Measurements from ENCODE around the gene KRTAP19-2. TPM values are rescaled to one million over a fixed set of nuclear protein-coding genes. Genes with fewer than 3 reads are reported as not detected.

Gene KRTAP19-2
- total RNA-seq, 1 donor from 2014 or later, result not detected

GRCh38 chr21:30443226-30443625 lies 44.0 kb downstream of the KRTAP19-2 start:
- H3K4me3 ChIP-seq (ENCODE audit: low read depth, low read length), result no peak overlapping the region
- H3K36me3 ChIP-seq (ENCODE audit: control insufficient read depth, insufficient read depth, low read length), result no peaks in the 10 kb centered on the region
- no peaks in the 10 kb centered on the region for H3K27me3 ChIP-seq (ENCODE audit: control insufficient read depth, insufficient read depth, low read length)
- DNase-seq (ENCODE audit: low read depth) (no peak), FAIRE-seq (no peak)
- TF ChIP-seq, protein P1, sequence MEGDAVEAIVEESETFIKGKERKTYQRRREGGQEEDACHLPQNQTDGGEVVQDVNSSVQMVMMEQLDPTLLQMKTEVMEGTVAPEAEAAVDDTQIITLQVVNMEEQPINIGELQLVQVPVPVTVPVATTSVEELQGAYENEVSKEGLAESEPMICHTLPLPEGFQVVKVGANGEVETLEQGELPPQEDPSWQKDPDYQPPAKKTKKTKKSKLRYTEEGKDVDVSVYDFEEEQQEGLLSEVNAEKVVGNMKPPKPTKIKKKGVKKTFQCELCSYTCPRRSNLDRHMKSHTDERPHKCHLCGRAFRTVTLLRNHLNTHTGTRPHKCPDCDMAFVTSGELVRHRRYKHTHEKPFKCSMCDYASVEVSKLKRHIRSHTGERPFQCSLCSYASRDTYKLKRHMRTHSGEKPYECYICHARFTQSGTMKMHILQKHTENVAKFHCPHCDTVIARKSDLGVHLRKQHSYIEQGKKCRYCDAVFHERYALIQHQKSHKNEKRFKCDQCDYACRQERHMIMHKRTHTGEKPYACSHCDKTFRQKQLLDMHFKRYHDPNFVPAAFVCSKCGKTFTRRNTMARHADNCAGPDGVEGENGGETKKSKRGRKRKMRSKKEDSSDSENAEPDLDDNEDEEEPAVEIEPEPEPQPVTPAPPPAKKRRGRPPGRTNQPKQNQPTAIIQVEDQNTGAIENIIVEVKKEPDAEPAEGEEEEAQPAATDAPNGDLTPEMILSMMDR (IDR thresholded peaks at IDR 0.05; ENCODE audit: insufficient read depth, low read length, severe bottlenecking), result no peak

DNA sequence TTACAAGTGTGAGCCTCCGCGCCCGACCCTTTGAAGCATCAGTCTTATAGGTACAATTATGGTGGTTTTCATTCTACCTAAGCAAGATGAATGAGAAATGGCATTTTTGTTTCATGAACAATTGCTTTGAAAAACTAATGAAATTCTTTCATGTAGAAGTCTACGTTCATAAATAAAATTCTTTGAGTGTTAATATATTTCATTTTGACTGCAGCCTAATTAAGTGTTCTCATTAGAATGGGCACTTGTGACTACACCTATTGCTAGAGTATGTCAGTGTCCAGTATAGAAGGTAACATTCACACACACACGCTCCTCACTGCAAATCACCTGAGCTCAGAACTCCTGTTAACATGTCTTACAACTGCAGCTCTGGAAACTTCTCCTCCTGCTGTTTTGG lies 47.3 kb downstream of the KRTAP19-2 start, which contains the start of gene KRTAP15-1:
KRTAP15-1 (plus strand) TSS at position 301 of the 400 bp plus-strand sequence; CDS start at position 354, 53 bp downstream.
- Histone ChIP-seq H3K36me3 (ENCODE audit: control insufficient read depth, insufficient read depth, low read length) (no peaks in the 10 kb centered on the region), H3K27me3 (ENCODE audit: control insufficient read depth, insufficient read depth, low read length) (no peaks in the 10 kb centered on the region), H3K4me3 (ENCODE audit: low read depth, low read length) (no peak within 1 kb of the TSS)
- TF ChIP-seq, protein P1 (IDR thresholded peaks at IDR 0.05; ENCODE audit: insufficient read depth, low read length, severe bottlenecking), result no peak
- FAIRE-seq, result no peak
- no peak for DNase-seq (ENCODE audit: low read depth)

Other genes with a start within 250 kb of the KRTAP19-2 start
- not detected in 2 replicates for gene KRTAP24-1, start 204.5 kb downstream of the KRTAP19-2 start, total RNA-seq
- gene KRTAP25-1, start 197.9 kb downstream of the KRTAP19-2 start, total RNA-seq, result not detected in 2 replicates
- gene KRTAP26-1, start 167.1 kb downstream of the KRTAP19-2 start, total RNA-seq, result not detected in 2 replicates
- not detected in 2 replicates for gene KRTAP27-1, start 149.7 kb downstream of the KRTAP19-2 start, total RNA-seq
- not detected in 2 replicates for gene KRTAP23-1, start 138.8 kb downstream of the KRTAP19-2 start, total RNA-seq
- gene KRTAP13-2, start 115.2 kb downstream of the KRTAP19-2 start, total RNA-seq, result not detected in 2 replicates
- not detected in 2 replicates for gene KRTAP13-1, start 91.4 kb downstream of the KRTAP19-2 start, total RNA-seq
- not detected in 2 replicates for gene KRTAP13-3, start 61.5 kb downstream of the KRTAP19-2 start, total RNA-seq
- not detected in 2 replicates for gene KRTAP13-4, start 57.2 kb downstream of the KRTAP19-2 start, total RNA-seq
- gene KRTAP15-1, start 47.2 kb downstream of the KRTAP19-2 start, total RNA-seq, result not detected in 2 replicates
- not detected in 2 replicates for gene KRTAP19-1, start 7.1 kb downstream of the KRTAP19-2 start, total RNA-seq
- gene KRTAP19-3, start 4.6 kb upstream of the KRTAP19-2 start, total RNA-seq, result not detected in 2 replicates
- gene KRTAP19-4, start 9.7 kb upstream of the KRTAP19-2 start, total RNA-seq, result not detected in 2 replicates
- not detected in 2 replicates for gene KRTAP19-5, start 14.7 kb upstream of the KRTAP19-2 start, total RNA-seq
- gene KRTAP19-6, start 54.4 kb upstream of the KRTAP19-2 start, total RNA-seq, result not detected in 2 replicates
- gene KRTAP19-7, start 73.9 kb upstream of the KRTAP19-2 start, total RNA-seq, result not detected in 2 replicates
- gene KRTAP22-2, start 103.0 kb upstream of the KRTAP19-2 start, total RNA-seq, result not detected in 2 replicates
- not detected in 2 replicates for gene KRTAP6-3, start 105.0 kb upstream of the KRTAP19-2 start, total RNA-seq
- not detected in 2 replicates for gene KRTAP6-2, start 111.5 kb upstream of the KRTAP19-2 start, total RNA-seq
- gene KRTAP22-1, start 113.7 kb upstream of the KRTAP19-2 start, total RNA-seq, result not detected in 2 replicates
- not detected in 2 replicates for gene KRTAP6-1, start 126.5 kb upstream of the KRTAP19-2 start, total RNA-seq
- not detected in 2 replicates for gene KRTAP20-1, start 129.0 kb upstream of the KRTAP19-2 start, total RNA-seq
- gene KRTAP20-4, start 133.2 kb upstream of the KRTAP19-2 start, total RNA-seq, result not detected in 2 replicates
- not detected in 2 replicates for gene KRTAP20-2, start 147.8 kb upstream of the KRTAP19-2 start, total RNA-seq
- not detected in 2 replicates for gene KRTAP20-3, start 155.4 kb upstream of the KRTAP19-2 start, total RNA-seq
- not detected in 2 replicates for gene KRTAP21-3, start 231.3 kb upstream of the KRTAP19-2 start, total RNA-seq

All from bronchial epithelial cell (primary cell).